Measurements from ENCODE around the gene L3MBTL4.
"Not testable (repeated sequence)": the region's sequence is repeated elsewhere in the genome, so short reads cannot be mapped to it uniquely, and the experiment has no call there.

Gene L3MBTL4

DNA sequence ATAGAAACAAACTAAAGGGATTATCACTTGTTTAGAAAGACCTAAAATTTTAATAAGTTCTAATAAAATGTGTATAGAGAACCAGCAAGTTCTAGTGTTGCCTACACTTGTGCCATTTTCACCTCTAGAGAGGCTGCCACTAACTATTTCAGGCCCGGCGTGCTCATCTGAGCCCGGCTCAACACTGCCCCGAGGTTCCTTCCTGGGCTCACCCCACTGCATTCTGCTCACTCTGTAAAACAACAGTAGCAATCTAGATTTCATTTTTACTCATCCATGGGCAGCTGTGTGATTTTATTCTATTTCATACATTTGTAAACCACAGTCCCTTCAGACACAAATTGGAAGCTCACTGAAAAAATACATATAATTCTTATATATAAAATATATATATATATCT lies 253.2 kb downstream of the L3MBTL4 start:
- DNase-seq = no peak

DNA sequence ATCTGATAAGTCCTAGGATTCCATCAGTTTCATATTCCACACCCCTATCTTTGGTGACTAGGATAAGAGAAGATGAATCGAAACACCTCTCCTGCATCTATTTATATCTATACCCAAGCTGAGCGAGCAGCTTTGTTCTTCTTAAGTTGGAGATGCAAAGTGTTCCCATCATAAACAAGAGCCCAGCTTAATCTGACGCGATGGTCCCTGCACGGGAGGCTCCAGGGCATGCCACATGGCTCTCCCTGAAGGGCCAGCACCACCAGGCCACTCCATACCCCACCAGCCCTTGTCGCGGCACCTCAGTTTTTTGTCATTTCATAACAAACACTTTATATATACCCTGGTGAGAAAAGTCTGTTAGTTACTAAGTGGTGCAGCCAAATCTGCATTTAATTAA lies 255.3 kb downstream of the L3MBTL4 start:
- DNase-seq = no peak

DNA sequence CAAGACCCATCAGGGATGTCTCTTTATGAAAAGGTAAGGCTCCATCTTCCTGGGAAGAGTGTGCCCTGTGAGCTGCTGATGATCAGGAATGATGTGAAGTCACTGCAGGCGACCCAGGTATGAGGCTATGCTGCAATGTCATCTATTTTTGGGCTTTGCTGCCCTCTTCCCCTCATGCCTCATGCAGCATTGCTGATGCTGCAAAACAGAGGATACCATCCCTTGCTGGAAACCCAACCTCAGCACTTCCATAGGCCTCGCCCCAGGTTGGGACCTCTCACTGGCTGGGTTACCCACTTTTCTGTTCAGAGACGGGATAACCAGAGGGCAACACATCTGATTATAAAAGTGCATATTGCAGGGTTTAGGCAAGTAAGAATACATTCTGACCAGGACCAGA lies 255.8 kb downstream of the L3MBTL4 start:
- DNase-seq = no peak

DNA sequence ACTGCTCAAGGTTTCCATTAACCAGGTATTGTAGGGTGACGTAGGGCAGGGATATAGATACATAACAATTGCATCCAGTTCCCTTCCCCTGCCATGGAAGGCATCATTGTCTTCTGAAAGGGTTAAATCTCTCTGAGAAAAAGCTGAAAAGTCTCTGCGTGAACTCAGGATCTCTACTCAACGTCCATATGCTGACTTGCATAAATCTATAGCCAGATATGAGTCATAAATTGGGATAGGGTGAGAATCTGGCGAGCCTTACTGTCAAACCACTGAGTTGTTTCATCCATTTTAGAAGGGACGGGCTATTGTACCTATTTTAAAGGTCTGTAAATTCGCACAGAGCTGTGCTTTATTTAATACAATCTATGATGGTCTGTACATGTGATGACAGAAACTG lies 258.3 kb downstream of the L3MBTL4 start:
- no peak for DNase-seq

DNA sequence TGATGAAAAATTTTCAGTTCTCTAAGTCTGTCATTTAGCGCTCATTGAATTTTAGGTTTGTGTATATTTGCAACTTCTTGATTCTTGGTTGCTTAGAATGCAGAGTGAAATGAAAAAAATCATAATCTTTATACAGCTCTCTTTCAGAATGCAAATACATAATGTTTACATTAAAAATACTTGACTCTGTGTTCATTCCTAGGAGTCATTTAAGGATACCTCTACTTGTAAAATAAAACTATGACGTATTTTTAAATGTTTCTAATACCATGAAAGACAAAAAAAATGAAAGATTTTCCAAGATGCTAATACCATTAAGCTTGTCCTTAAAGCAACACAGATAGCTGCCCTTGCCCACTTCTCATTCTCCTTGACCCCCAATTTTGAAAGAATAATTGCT lies 259.0 kb downstream of the L3MBTL4 start:
- DNase-seq = no peak

DNA sequence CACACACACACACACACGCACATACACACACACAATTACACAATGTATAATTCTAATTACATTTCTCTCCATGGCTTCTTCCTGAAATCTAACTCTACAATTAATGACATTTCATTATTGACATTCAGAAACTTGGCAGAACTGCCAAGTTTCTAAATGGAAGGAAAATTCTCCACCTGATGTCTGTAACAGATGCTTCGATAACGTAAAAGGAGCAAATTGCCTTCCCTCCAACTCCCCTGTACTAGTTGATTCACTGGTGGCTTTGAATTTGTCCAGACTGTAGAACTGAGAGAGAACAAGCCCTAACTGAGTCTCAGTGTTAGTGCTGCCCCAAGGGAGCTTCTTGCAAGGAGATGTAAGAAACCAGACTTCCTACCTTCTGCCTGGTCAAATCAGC lies 264.3 kb downstream of the L3MBTL4 start:
- no peak for DNase-seq

DNA sequence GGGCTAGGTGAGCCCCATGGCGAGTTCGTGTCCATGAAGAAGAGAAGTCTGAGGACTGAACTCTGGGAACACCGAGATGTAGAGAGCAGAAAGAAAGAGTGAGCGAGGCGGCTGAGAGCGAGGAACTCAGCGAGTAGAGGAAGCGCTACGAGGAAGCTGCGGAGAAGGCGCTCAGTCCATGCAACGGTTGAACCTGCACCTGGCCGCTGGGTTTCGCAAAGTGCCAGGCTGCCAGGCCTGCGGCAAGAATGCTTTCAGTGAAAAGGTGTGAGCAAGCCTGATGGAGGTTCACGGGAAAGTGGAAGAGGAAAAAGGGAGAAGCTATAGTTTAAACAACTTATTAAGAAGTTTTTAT lies 268.4 kb downstream of the L3MBTL4 start:
- DNase-seq = no peak

DNA sequence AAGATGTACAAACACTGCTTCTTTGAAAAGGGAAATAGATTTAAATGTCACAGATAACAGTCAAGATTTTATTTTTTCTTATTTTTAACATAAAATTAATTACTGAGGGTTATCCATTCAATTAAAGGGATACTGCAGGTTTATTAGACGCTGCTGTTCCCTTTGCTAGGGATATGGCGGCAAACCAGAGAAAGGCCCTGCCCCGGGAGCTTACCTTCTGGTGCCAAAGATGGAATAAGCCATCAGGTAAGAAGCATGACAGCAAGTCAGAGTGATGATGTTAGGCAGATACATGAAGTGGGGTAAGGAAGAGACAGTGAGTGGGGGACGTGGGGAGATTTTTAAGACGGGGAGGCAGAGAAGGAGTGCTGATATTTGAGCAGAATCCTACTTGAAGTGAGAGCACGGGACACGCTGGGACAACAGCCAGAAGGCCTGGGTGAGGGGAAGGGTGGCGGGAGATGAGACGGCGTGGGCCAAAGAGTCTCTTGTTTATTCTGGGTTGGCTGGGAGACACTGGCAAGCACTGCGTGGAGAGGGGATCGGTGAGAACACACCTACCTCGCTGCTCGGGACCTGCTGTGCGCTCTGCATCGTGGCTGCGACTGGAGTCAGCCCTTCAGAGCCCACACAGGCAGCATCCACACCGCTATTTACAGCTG lies 268.9 kb downstream of the L3MBTL4 start:
- no peak for DNase-seq

DNA sequence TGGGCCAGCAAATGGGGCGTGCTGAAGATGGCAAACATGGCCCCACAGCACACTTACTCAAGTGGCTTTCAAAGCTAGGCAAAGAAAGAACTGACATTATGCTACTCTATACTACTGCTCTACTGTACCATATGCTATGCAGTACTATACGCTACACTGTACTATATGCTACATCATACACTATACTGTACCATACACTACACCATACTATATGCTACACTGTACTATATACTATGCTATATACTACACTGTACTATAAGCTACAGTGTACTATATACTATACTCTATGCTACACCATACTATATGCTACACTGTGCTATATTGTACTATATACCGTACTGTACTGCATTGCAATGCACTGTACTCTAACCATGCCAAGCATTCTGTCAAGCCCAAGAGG lies 275.7 kb downstream of the L3MBTL4 start:
- no peak for DNase-seq

DNA sequence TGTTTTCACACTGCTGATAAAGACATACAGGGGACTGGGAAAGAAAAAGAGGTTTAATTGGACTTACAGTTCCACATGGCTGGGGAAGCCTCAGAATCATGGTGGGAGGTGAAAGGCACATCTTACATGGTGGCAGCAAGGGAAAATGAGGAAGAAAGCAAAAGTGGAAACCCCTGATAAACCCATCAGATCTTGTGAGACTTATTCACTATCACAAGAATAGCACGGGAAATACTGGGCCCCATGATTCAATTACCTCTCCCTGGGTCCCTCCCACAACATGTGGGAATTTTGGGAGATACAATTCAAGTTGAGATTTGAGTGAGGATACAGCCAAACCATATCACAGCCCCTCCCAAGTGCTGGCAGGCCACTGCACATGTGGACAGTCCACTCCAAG lies 278.8 kb downstream of the L3MBTL4 start:
- not testable (repeated sequence) for DNase-seq

DNA sequence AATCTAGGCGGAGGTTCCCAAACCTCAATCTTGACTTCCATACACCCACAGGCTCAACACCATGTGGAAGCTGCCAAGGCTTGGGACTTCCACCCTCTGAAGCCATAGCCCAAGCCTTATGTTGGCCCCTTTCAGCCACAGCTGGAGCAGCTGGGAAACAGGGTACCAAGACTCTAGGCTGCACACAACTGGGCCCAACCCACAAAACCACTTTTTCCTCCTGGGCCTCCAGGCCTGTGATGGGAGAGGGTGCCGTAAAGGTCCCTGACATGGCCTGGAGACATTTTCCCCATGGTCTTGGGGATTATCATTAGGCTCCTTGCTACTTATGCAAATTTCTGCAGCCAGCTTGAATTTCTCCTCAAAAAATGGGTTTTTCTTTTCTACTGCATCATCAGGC lies 279.7 kb downstream of the L3MBTL4 start:
- DNase-seq = not testable (repeated sequence)

DNA sequence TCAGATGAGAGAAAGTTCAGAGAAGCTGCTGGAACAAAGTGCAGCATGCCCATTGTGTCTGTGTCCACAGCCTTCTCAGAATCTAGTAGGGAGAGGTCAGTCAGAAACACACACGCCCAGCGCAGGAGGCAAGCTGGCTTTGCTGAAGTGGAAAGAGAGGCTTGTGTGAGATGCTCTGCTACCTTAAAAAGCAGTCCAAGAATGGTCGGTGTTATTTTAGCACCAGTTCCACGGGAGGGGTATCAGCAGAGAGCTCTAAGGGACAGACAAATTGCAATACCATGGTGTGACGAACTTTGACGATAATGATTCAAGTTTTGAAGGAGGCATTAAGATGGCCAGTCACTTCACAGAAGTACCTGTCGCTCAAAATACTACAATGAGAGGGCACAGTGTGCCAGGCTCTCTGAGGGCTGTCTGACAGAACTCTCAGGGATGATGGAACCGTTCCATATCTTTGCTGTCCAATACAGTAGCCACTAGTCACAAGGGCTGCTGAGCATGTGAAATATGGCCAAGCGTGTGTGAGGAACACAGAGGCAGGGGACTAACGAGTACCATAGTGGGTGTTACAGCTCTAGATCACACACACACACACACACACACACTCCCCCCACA lies 281.9 kb downstream of the L3MBTL4 start:
- DNase-seq = no peak

DNA sequence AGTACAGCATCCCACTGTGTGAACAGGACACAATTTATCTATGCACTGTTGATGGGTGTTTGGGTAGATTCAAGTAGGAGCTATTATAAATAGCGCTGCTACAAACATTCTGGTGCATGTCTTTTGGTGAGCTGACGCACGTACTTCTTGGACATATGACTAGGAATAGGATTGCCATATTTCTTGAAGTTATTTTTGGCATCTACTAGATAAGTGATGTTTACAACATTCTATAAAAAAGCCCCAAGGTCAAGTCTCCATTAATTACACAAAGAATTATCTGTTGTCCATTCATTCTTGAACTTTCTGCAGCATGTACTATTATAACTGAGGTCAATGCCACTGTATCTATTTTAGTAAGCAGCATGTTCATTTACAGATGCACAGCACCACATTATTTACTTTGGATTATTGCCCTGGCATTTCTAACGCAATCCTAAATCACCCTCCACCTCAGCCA lies 293.9 kb downstream of the L3MBTL4 start:
- DNase-seq = no peak

DNA sequence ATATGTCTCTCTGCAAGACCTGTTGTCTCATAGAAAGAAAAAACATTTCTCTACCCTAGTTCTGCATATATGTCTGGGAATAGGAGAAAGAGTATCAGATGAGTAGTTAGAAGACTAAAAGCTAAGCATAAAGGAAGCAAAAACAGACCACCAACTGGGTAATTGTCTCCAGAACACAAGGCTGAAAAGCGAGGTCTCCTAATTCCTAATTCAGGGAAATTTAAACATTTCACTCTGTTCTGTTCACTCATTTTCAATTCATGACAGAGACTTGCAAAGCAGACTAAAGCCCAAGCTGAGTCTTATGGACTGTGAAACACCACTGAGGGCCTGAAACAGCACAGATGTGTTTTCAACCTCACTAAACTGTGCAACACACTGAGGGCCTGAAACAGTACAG lies 294.9 kb downstream of the L3MBTL4 start:
- DNase-seq = no peak

DNA sequence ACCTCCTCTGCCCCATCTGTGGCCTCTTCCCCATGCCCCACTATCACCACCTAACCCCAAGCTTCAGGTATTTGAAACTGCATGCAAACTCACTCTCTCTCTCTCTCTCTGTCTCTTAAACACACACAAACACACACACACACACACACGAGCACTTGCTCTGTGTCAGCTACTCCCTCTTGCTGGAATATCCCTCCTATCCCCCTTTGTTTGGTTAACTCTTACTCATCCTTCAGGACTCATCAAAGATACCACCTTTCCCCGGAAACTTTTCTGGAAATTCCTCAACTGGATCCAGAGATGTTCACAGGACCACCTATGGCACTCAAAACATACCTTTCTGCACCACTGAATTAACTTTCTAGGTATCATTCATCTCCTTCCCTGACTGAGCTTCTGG lies 296.6 kb downstream of the L3MBTL4 start:
- DNase-seq = no peak

DNA sequence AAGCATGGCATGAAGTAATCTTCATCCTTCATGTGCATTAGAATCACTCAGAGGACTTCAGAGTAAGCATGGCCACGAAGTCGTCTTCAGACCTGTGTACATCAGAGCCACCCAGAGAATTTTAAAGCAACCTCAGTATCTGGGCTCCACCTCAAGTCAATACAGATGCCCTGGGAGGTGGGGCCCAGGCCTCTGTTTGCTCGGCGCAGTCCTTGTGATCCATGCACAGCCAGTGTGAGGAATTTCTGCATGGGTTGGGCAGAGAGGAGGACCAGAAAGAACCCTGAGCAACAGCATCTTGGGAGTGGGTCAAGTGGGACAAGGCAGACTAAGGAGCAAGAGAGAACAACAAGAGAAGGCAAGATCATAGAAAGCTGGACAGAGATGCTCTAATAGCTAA lies 299.0 kb downstream of the L3MBTL4 start:
- DNase-seq = no peak

DNA sequence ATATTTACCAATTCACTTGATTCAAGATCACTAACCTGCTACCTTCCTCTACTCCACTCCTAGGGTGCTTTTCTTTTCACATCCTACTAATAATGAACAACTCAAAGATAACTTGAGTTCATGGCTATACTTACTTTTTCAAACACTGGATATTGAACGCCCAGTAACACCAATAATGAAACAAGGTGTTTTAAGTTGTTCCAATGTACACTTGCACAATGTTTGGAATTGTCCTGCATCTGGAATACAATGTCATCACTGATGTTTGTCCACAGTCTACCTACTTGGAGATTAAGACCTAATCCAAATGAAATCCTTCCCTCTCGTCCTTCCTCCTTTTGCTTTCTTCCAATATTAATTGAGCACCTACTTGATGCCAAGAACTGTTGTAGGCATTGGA lies 301.1 kb downstream of the L3MBTL4 start:
- no peak for DNase-seq

DNA sequence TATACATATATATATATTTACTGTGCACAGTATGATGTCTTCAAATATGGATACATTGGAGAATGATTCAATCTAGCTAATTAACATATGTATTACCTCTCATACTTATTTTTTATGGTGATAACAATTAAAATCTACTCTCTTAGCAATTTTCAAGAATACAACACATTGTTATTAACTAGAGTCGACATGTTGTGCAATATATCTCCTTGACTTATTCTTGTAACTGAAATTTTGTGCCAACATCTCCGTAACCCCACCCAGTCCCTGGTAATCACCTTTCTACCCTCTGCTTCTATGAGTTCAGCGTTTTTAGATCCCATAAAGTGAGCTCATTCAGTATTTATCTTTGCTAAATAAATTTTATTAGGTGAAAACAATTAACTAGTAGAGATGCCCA lies 303.0 kb downstream of the L3MBTL4 start:
- DNase-seq = no peak

DNA sequence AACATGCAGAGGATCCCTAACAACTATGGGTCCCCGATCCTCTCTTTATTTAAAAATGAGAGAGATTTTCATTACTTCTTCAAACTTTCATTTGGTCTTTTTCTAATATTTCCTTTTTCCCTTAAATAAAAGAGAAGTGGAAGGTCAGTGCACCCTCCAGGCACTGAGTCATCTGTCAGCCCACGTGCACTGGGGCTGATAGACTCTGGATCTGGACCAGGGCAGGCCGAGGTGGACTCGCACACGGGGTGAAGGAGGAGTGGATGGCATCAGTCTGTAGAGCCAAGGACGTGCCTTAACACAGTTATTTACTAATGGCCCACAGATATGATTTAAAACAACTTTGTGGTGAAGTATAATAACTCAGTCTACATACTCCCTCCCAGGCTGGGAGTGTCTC lies 305.0 kb downstream of the L3MBTL4 start:
- no peak for DNase-seq

DNA sequence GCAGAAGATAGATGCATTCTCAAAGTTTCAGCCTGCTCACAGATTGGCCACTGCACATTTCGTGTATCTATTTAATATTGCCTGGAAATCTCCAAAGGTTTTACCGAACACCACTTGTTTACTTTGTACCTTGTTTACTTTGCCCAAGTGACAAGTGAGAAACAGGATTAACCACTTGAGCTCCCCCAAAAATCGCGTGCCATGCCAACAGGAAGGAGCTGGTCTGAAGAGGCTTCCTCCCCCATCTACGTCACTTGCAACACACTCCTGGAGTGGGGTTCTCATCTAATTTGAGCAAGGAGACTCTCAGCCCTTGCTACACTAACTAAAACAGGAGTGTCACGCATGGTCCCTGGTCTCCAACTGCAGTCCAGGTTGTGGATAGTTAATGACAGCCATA lies 306.9 kb downstream of the L3MBTL4 start:
- no peak for DNase-seq

DNA sequence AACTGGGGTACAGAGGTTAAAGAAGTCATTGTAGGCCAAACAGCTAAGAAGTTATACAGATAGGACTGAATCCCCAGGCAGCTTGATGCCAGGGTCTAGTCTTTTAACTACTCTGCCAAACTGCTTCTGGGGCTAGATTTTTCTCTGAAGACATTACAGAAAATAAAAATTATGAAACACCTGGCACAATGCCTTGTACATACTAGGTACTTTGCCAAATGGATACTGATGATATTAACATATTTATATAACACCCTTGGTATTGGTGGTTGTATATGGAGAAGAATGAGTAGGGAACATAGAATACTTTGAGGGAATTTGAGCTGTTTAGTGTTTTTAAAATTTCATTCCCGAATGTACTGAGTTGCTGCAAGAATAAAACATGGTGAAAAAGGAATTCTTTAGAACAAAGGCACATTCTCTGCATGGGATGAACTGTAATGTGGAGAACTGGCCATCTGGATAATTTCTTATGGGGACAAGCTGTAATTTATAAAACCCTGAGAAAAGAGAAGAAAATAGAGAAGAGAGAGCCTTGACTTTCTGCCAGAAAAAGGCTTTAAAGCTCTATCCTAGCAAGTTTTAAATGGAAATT lies 308.5 kb downstream of the L3MBTL4 start:
- DNase-seq = no peak

DNA sequence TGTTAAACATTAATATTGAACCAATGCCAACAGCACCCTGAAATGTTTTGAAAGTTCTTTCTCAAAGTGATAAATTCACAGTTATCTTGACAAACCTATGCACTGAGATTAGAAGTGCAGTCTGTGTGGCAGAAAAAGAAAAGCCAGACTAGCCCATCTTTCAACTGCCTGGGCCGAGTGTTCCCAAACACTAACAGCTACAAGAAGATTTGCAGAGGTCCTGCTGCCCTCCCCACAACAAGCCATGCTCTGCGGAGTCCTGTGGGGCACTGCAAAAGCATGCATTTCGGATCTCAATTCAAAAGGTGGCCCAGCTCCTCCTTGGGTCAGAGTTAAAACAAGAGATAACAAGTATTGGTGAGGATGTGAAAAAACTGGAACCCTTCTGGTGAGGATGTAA lies 311.0 kb downstream of the L3MBTL4 start:
- DNase-seq = no peak

DNA sequence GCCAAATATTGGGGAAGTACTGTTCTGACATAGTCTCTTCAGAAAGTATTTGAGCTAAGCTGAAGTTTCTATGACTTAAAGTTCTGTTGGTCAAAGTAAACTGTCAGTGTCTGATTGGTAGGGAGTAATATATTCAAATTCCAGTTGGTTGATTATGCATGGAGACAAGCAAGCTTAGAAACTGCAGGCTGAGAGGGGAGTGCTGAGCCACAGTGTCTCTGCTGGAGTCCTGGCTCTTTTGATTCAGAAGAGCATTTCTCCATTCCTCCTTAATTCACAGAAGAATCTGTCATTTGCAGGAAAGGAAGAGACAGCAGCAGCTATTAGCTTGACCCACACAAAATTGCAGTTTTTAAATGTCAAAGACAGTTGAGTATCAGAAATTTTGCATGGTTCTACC lies 318.0 kb downstream of the L3MBTL4 start:
- DNase-seq = no peak

DNA sequence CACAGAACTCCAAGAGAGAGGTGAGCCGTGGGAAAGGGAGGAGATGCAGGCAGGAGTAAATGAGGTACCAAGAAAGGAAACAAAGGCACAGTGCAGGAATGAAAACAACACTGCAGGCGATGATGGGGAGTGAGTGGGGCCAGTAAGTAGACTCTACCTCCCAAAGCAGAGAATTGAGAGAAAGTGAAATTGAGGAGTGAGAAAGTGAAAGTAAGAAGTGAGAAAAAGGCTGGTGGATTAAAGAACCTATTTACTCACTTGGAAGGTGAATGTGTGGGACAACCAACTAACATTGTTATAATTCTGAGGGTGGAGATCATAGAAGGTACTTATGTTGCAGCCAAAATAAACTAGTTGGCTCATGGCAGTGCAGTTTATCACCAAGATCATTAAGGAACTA lies 326.3 kb downstream of the L3MBTL4 start:
- no peak for DNase-seq

DNA sequence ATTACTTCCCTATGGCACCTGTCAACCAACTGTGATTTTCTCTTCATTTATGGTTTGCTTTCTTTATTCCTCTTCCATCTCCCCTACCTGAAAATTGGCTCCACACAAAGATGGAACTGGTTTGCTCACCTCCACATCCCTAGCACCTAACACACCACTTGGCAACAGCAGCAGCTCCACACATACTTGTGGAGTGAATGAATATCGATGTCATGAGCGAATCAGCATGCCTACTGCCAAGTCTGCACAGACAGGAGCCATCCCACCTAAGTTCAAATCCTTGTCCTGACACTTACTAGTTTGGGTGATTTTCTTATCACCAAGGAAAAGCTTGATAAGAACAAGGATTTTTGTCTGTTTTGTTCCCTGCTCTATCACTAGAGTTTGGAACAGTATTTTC lies 328.0 kb downstream of the L3MBTL4 start:
- DNase-seq = no peak
